ENCODE measurements around the gene BCAN. TPM values are rescaled to one million over a fixed set of nuclear protein-coding genes. Genes with fewer than 3 reads are reported as not detected.

BCAN gene
- total and polyA plus RNA-seq, 2 experiments from 2014 or later, result not detected

DNA sequence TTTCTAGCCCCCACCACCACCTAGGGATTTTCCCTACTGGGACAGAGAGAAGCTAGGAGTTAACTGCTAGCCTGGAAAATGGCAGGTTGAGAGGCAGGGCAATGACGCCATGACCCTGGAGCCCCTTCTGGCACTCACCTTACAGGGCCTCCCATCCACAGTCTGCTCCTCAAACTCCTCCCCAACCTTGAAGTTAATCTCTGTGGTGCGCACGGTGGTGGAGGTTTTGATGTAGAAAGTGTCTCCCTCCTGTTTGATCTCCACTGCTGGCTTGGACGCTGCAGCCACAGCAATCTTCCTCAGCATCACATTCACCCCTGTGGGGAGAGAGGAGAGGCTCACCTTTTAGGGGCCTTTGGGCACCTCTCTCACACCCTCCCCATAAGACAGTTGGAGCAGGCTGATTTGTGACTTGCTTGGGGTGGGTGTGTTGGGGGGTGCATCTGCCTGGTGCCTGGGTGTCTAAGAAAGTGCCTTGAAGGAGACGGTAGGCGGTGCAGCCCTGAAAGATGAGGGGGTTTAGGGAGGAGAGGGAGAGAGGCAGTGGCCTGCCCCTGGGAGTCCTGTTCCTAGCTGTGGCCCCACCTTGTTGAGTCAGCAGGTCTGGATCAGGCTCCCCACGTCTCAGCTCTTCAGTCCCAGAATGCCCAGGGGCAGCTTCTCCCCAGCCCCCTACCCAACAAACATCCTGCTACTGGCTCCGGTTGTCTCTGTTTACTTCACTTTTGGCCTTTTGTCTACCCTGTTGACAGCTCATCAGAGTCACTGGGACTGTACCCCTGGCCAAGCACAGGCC is 59.0 kb downstream of the BCAN start:
- 78 to 85% methylated on average over 8 of the region's 8 CpGs for WGBS, 2 experiments (ENCODE audit: low coverage in 1 of 2, low lambda C conversion rate in 2 of 2, missing lambda C conversion rate in 2 of 2)

DNA sequence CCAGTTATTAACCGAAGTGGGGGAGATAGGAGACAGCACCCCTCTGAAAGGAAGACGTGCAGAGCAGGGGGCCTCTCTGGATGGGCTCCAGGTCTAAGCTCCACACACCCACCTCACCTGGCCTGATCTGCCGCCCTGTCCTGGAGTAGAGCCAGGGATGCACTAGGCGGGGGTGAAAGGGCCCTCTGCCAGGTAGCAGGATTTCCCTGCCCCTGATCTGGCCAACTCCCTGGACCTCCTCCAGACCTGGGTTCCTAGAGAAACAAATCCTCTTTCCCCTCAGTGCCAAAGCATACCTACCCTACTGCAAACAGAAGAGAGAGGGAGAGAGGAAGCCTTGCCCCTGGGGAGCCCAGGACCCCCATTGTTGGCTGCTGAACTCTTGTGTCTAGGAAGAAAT is 61.4 kb downstream of the BCAN start:
- no peaks in the 10 kb centered on the region for H3K36me3 ChIP-seq (ENCODE audit: low read depth)
- no peak for DNase-seq
- no peaks in the 10 kb centered on the region for H4K20me1 ChIP-seq (ENCODE audit: insufficient read depth)
- H3K4me1 ChIP-seq (ENCODE audit: insufficient read depth), result peaks cover 42% of the 10 kb centered on the region
- H3K27me3 ChIP-seq (replicated peaks; ENCODE audit: insufficient read depth), result no peaks in the 10 kb centered on the region
- no peak for TF ChIP-seq EZH2 (IDR thresholded peaks at IDR 0.05; ENCODE audit: insufficient read depth, poor library complexity, severe bottlenecking)
- no peak for TF ChIP-seq EZH2phosphoT487 (IDR thresholded peaks at IDR 0.05; ENCODE audit: insufficient read depth, low read depth)
- no peaks in the 10 kb centered on the region for H3K9me2 ChIP-seq (ENCODE audit: insufficient read depth)
- in situ Hi-C loops (cut with MboI), result no loop called here
- H3F3A ChIP-seq (ENCODE audit: insufficient read depth), result peaks cover 12% of the 10 kb centered on the region; the same call in 1 of the 2 replicates
- 56 to 61% methylated on average over 4 of the region's 4 CpGs for WGBS, 2 experiments (ENCODE audit: low coverage in 1 of 2, low lambda C conversion rate in 2 of 2, missing lambda C conversion rate in 2 of 2)
- peak overlapping the region; percentile 71 for H3K4me3 ChIP-seq
- no peak overlapping the region for H2AFZ ChIP-seq
- H3K9me3 ChIP-seq (ENCODE audit: low read depth), result no peaks in the 10 kb centered on the region
- 0 out of 2 replicates have a peak overlapping the region, but pooled peaks have one; percentile 78 for H3K9ac ChIP-seq
- H3K79me2 ChIP-seq (ENCODE audit: insufficient read depth), result no peaks in the 10 kb centered on the region
- no peak overlapping the region for H3K27ac ChIP-seq
- H3K4me2 ChIP-seq (ENCODE audit: unreplicated experiment), result no peak overlapping the region

More for the DNA sequence above, 59.0 kb downstream of the BCAN start:
- H4K20me1 ChIP-seq (ENCODE audit: insufficient read depth), result no peaks in the 10 kb centered on the region
- H3K27me3 ChIP-seq (replicated peaks; ENCODE audit: insufficient read depth), result no peaks in the 10 kb centered on the region
- H3K4me1 ChIP-seq (ENCODE audit: insufficient read depth), result peaks cover 19% of the 10 kb centered on the region
- no peak overlapping the region for H3K4me2 ChIP-seq (ENCODE audit: unreplicated experiment)
- no peaks in the 10 kb centered on the region for H3F3A ChIP-seq (ENCODE audit: insufficient read depth)
- no peaks in the 10 kb centered on the region for H3K36me3 ChIP-seq (ENCODE audit: low read depth)
- no peak overlapping the region for H3K4me3 ChIP-seq
- no peaks in the 10 kb centered on the region for H3K9me2 ChIP-seq (ENCODE audit: insufficient read depth)
- H3K9me3 ChIP-seq (ENCODE audit: low read depth), result no peaks in the 10 kb centered on the region
- no peak overlapping the region for H2AFZ ChIP-seq
- H3K27ac ChIP-seq, result no peak overlapping the region
- in situ Hi-C loops (cut with MboI), result no loop called here
- TF ChIP-seq EZH2 (IDR thresholded peaks at IDR 0.05; ENCODE audit: insufficient read depth, poor library complexity, severe bottlenecking) (no peak), EZH2phosphoT487 (IDR thresholded peaks at IDR 0.05; ENCODE audit: insufficient read depth, low read depth) (no peak)
- no peaks in the 10 kb centered on the region for H3K79me2 ChIP-seq (ENCODE audit: insufficient read depth)
- H3K9ac ChIP-seq, result no peak overlapping the region
- DNase-seq, result no peak

DNA sequence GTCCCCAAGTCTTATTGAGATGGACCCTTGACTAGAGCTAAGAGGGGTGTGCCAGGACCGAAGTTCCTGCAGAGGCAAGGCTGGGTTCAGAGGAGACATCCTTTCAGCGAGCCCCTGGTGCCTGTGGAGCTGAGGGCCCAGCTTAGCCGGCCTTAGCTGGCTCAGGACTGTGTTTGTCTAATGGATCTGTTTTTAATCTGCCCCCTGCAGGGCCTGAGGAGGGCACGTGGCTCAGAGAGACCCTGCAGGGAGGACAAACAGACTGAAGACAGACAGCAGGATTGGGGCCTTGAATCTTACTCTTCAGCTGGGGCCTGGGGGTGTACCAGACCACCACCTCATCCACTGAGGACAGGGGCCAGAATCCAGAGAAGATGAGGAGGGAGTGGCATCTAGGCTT is 61.8 kb downstream of the BCAN start:
- 16 to 28% methylated on average over 4 of the region's 4 CpGs for WGBS, 2 experiments (ENCODE audit: low coverage in 1 of 2, low lambda C conversion rate in 2 of 2, missing lambda C conversion rate in 2 of 2)
- H3K4me1 ChIP-seq (ENCODE audit: insufficient read depth), result peaks cover 46% of the 10 kb centered on the region
- in situ Hi-C loops (cut with MboI), result no loop called here

DNA sequence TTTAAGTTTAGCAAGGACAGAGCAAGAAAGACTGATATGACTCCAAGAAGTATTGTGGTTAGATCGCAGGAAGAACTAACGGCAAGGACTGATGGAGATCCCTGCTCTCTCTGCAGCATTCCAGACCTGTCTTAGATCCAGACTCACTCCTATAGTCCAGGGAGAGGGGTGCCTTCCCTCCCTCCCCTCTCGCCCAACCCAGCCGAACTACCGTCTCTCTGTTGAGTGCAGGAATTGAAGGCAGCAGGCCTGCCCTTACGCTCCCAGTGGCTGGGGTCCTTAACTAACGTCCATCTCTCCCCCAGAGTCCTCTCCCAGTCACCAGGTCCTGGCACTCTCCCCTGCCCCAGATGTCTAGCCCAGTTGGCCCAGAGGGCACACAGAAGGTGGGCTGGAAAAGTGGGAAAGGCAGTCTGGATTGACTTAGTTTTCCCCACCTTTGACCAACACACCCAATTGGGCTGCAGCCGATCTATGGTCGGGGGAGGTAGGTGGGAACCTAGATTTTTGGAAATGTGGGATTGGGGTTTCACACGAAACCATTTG is 62.3 kb downstream of the BCAN start:
- Histone ChIP-seq H3K36me3 (ENCODE audit: low read depth) (no peaks in the 10 kb centered on the region), H4K20me1 (ENCODE audit: insufficient read depth) (no peaks in the 10 kb centered on the region), H3K4me3 (peak overlapping the region; percentile 71), H3K9ac (peak overlapping the region; percentile 78), H2AFZ (no peak overlapping the region; the same call in 1 of the 2 replicates), H3K27me3 (replicated peaks; ENCODE audit: insufficient read depth) (no peaks in the 10 kb centered on the region), H3K9me3 (ENCODE audit: low read depth) (no peaks in the 10 kb centered on the region), H3K4me2 (ENCODE audit: unreplicated experiment) (peak overlapping the region; percentile 87), H3K9me2 (ENCODE audit: insufficient read depth) (no peaks in the 10 kb centered on the region), H3F3A (ENCODE audit: insufficient read depth) (peaks cover 21% of the 10 kb centered on the region), H3K79me2 (ENCODE audit: insufficient read depth) (no peaks in the 10 kb centered on the region), H3K4me1 (ENCODE audit: insufficient read depth) (peaks cover 51% of the 10 kb centered on the region), H3K27ac (no peak overlapping the region)
- TF ChIP-seq EZH2 (IDR thresholded peaks at IDR 0.05; ENCODE audit: insufficient read depth, poor library complexity, severe bottlenecking) (no peak), EZH2phosphoT487 (IDR thresholded peaks at IDR 0.05; ENCODE audit: insufficient read depth, low read depth) (no peak)
- in situ Hi-C loops (cut with MboI), result no loop called here
- 30 to 41% methylated on average over 10 of the region's 10 CpGs for WGBS, 2 experiments (ENCODE audit: low coverage in 1 of 2, low lambda C conversion rate in 2 of 2, missing lambda C conversion rate in 2 of 2)
- no peak for DNase-seq

More for the DNA sequence above, 61.8 kb downstream of the BCAN start:
- Histone ChIP-seq H3K36me3 (ENCODE audit: low read depth) (no peaks in the 10 kb centered on the region), H2AFZ (no peak overlapping the region), H3K9me3 (ENCODE audit: low read depth) (no peaks in the 10 kb centered on the region), H4K20me1 (ENCODE audit: insufficient read depth) (no peaks in the 10 kb centered on the region), H3K4me2 (ENCODE audit: unreplicated experiment) (peak overlapping the region; percentile 87), H3F3A (ENCODE audit: insufficient read depth) (peaks cover 16% of the 10 kb centered on the region), H3K27me3 (replicated peaks; ENCODE audit: insufficient read depth) (no peaks in the 10 kb centered on the region), H3K9ac (peak overlapping the region; percentile 78; the same call in 1 of the 2 replicates), H3K4me3 (peak overlapping the region; percentile 71), H3K27ac (no peak overlapping the region), H3K79me2 (ENCODE audit: insufficient read depth) (no peaks in the 10 kb centered on the region), H3K9me2 (ENCODE audit: insufficient read depth) (no peaks in the 10 kb centered on the region)
- no peak for TF ChIP-seq EZH2 (IDR thresholded peaks at IDR 0.05; ENCODE audit: insufficient read depth, poor library complexity, severe bottlenecking)
- no peak for TF ChIP-seq EZH2phosphoT487 (IDR thresholded peaks at IDR 0.05; ENCODE audit: insufficient read depth, low read depth)
- peak; percentile 23 for DNase-seq
